NT2/D1 (cell line): ENCODE measurements around the gene PJA2.

Experiments used
- SUZ12 ChIP-seq: IDR thresholded peaks from 2 replicates; pipeline ENCODE4 v1.6.1; 2011; ENCODE audit not compliant: insufficient read length, insufficient read depth; ENCODE audit errors: extremely low read depth
- YY1 ChIP-seq: IDR thresholded peaks from 2 replicates; pipeline ENCODE4 v1.6.1; 2011; ENCODE audit not compliant: insufficient read length, insufficient read depth
- ZNF274 ChIP-seq: IDR thresholded peaks from 2 replicates; pipeline ENCODE4 v1.6.1; 2011; ENCODE audit warnings: mild to moderate bottlenecking, low read depth, low read length

DNA sequence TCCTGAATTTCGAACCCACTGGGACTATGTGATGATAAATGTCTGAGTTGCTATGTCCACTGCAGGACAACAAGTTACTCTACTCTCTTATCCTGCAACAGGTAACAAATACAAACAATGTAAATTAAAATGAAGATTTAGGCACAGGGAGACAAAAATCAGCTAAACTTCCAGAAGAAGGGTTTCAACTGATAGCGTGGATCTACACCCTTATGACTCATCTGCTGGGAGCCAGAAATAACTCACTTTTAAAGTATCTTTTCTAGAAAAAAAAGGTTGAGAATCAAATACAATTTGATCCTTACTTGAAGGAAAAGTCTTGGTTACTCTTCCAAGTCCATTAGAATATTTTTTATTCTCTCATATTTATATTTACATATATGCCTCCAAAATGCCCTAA lies 21.4 kb downstream of the PJA2 start:
- TF ChIP-seq ZNF274 (no peak), YY1 (no peak), SUZ12 (no peak)
